HPDE6-E6E7 (cell line): ENCODE data around the gene PIEZO1.
A peak's percentile ranks its signal among the peaks of the same experiment; 100 is the strongest.
"Not testable (repeated sequence)": the region's sequence is repeated elsewhere in the genome, so short reads cannot be mapped to it uniquely, and the experiment has no call there.

Experiments
- DNase-seq: peaks from one replicate; pipeline ENCODE4 v3.0.0; 2011; ENCODE audit warnings: missing footprints; ENCODE audit errors: extremely low spot score

Gene PIEZO1, protein sequence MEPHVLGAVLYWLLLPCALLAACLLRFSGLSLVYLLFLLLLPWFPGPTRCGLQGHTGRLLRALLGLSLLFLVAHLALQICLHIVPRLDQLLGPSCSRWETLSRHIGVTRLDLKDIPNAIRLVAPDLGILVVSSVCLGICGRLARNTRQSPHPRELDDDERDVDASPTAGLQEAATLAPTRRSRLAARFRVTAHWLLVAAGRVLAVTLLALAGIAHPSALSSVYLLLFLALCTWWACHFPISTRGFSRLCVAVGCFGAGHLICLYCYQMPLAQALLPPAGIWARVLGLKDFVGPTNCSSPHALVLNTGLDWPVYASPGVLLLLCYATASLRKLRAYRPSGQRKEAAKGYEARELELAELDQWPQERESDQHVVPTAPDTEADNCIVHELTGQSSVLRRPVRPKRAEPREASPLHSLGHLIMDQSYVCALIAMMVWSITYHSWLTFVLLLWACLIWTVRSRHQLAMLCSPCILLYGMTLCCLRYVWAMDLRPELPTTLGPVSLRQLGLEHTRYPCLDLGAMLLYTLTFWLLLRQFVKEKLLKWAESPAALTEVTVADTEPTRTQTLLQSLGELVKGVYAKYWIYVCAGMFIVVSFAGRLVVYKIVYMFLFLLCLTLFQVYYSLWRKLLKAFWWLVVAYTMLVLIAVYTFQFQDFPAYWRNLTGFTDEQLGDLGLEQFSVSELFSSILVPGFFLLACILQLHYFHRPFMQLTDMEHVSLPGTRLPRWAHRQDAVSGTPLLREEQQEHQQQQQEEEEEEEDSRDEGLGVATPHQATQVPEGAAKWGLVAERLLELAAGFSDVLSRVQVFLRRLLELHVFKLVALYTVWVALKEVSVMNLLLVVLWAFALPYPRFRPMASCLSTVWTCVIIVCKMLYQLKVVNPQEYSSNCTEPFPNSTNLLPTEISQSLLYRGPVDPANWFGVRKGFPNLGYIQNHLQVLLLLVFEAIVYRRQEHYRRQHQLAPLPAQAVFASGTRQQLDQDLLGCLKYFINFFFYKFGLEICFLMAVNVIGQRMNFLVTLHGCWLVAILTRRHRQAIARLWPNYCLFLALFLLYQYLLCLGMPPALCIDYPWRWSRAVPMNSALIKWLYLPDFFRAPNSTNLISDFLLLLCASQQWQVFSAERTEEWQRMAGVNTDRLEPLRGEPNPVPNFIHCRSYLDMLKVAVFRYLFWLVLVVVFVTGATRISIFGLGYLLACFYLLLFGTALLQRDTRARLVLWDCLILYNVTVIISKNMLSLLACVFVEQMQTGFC (N-terminal part only)

DNA sequence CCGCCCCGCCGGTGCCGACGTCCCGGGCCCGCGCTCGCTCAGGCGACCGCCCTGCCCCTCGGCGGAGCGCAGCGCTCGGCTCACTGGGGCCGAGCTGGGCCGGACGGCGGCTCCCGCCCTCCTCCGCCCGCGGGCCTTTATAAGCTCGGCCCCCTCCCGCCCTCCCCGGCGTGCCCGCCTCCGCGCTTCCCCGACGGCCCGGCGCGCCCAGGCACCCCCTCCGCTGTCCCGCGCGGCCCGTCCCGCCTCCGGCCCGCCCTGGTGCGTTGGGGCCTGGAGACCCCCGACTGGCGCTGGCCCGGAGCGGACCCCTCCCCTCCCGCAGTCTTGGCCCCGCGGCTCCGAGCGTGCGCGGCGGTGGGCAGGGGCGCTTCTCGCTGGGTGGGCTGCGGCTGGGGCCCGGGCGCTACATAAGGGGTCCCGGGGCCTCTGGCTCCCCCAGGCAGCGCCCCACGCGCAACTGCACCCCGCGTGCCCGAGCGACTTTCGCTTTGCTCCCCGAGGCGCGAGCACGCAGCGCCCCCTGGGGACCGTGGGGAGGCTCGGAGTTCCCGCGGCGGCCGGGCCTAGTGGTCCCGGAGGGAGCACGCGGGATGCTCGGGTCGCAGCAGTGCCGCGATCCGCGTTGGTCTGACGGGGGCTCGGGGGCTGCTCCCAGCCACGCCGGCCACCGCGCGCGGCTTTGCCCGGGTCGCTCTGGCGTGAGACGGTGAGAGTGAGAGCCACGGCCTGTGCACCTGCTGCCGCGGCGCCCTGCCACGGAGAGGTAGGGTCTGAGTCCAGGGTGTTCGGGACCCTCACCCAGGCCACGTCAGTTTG, at the start of gene PIEZO1:
Gene PIEZO1, minus strand, starts transcription at position 115 of the 819 bp plus-strand sequence. CDS start 256 bp downstream, outside the sequence.
- DNase-seq, result no peak

DNA sequence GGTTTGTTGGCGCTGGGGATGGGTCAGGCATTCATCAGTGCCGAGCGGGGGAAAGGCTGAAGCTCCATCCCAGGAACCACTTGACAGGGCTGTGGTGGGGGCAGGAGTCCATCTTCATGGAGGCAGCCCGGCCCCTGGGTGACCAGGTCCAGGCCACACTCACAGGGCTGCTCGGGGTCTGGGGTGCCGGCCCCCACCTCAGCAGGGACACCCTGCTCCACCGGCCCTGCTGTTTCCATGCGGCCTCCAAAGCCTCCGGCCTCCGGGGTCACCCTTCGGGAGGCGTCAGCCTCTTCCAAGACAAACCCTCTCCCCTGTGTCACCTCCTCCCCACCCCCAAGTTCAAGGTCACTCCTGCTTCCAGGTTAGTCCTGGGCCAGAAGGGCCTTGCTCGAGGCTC, 49.6 kb upstream of the PIEZO1 start:
- no peak for DNase-seq

GRCh38 chr16:88833086-88833485, 48.1 kb upstream of the PIEZO1 start:
- no peak for DNase-seq

DNA sequence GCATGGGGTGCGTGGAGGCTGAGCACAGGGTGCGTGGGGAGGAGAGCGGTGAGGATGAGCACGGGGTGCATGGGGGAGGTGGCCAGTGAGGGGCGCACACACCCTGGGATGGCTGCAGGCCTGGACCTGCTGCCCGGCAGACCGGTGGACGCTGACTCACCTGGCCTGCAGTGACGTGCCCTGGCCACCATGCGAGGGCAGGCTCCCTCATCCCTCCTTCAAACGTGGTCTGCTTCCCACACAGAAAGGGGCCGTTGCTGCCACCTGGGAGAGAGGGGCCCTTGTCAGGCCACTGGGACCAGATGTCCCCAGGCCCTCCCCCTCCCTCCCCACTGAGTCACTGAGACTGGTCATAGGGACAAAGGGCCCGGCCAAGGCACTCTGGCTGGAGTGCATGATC, 46.8 kb upstream of the PIEZO1 start:
- peak; percentile 85 for DNase-seq

DNA sequence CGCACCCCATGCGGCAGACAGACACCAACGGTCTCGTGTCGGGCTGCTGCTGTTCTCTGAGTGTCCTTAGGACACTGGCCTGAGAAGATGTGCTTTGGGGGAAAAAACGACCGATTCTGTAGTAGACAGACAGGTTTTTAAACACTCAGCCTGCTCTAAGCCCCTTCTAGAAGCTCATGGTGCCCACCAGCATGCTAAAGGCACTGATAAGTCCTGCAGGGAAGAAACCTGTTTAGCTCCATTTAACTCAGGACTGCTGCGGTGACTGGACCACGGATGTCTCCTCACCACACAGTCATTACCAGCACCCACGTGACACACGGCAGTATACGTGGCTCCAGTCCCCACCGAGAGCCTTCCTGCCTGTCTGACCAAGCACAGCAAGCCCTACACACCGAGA, 45.8 kb upstream of the PIEZO1 start:
- DNase-seq, result no peak

DNA sequence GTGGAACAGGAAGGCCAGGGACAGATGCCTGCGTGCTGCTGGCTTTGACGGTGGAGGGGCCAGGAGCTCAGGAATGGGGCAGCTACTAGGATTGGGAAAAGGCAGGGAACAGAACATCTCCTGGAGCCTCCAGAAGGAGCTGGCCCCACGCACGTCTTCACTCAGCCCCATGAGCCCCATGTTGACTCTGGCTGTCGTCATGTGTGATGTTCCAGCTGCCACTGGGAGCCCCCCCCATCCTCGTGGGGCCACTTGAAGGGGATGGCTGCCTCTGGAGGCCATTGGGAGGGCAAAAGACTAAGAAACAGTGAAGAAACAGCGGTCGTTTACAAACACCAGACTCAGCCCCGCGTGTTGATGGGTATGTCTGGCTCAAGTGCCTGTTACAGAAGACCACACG, 45.2 kb upstream of the PIEZO1 start:
- DNase-seq, result no peak

DNA sequence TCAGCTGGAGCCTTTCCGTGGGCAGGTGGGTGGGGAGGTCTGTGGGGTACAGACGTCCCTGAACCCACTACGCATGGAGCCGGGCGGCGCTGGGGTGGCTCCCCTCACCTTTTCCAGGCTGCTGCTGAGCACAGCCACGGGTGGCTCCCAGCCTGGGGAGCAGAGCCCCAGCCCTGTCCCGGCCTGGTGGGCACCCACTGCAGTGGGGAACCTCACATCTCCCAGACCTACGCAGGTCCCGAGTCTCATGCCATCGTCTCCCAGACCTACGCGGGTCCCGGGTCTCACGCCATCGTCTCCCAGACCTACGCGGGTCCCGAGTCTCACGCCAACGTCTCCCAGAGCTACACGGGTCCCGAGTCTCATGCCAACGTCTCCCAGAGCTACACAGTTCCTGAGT, 43.7 kb upstream of the PIEZO1 start:
- no peak for DNase-seq

DNA sequence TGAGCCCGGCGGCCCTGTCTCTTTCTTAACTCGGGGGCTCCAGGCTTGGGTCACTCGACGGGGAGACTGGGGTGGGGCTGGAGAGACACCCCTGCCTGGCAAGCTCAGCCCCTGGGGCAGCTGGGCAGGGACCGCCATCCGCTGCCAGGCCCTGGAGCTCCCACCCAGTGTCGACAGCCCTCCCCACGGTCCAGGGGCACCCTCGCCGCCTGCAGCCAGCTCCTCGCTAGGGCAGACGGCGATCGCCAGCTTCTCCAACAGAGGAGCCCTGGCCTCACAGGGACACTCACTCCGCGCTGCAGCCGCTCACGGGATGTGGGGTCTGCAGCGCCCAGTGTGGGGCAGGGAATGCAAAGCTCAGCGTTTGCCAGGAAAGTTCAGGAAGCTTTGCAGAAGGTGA, 42.7 kb upstream of the PIEZO1 start:
- DNase-seq, result no peak

DNA sequence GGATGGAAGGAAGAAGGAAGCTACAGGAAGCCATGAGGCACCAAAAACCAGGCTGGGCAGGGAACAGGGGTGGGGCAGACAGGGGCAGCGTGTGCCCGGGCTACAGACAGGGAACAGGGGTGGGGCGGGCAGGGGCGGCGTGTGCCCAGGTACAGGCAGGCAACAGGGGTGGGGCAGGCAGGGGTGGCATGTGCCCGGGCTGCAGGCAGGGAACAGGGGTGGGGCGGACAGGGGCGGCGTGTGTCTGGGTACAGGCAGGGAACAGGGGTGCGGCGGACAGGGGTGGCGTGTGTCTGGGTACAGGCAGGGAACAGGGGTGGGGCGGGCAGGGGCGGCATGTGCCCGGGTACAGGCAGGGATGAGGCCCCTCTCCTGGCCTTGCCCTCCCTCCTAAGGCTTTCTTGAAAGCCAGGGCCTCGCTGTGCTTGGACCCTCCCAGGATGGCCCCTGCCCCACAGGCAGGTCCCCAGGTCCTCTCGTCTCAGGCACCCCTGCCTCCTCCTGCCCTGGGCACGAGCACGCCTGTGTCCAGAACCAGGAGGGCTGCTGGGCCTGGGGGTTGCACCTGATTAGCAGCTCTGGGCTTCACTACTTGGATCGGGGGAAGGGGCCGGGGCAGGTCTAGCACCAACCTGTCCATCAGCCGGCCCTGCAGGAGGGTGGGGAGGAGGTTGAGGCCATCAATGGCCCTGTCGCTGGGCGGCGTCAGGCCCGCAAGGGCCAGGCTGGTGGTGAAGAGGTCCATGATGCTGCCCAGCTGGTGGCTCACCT, 41.2 kb upstream of the PIEZO1 start:
- no peak for DNase-seq

GRCh38 chr16:88825146-88825545, 40.1 kb upstream of the PIEZO1 start:
- no peak for DNase-seq

DNA sequence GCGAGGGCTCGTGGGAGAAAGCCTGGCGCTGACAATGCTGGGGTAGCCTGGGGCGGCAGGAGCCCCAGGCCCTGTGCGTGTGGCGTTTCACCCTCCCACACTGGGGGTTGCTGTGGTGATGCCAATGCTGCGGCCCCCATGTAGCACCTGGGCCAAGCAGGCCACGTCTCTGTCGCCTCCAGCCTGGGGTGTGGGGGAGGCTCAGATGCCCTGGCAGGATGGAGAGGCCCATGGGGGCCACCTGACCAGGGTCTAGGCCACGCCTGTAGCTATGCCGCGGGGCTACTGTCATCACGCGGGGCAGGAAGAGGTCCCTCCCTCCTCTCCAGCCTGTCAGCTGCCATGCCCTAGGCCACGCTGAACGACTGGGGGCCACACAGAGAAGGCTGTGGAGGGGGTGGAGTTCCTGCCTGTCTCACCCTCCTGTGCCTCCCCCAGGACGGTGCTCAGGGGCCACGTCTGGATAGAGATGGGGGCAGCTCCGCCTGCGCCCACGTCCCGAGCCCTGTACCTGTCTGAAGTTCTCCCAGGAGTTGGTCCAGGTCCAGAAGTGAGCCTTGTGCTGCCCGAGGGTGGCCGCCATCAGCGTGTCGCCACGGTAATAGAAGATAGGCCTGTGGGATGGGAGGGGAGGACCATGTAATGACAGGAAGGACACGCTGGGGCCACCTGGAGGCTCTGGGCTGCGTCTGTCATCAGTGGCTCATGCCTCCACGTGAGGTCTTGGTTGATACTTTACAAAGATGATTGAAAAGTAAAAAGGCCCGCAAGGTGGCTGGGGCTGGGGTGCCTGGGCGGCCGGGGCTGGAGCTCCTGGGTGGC, 39.4 kb upstream of the PIEZO1 start:
- DNase-seq, result no peak

DNA sequence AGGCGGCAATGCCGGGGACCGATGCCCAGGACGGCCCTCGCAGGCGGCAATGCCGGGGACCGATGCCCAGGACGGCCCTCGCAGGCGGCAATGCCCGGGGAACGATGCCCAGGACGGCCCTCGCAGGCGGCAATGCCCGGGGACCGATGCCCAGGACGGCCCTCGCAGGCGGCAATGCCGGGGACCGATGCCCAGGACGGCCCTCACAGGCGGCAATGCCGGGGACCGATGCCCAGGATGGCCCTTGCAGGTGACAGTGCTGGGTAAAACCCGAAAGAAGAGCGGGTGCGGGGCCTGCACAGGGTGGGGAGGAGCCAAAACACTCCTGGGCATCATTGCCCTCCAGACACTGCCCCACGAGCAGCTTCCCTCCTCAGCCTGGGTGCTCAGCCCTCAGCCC, 38.6 kb upstream of the PIEZO1 start:
- DNase-seq, result not testable (repeated sequence)

DNA sequence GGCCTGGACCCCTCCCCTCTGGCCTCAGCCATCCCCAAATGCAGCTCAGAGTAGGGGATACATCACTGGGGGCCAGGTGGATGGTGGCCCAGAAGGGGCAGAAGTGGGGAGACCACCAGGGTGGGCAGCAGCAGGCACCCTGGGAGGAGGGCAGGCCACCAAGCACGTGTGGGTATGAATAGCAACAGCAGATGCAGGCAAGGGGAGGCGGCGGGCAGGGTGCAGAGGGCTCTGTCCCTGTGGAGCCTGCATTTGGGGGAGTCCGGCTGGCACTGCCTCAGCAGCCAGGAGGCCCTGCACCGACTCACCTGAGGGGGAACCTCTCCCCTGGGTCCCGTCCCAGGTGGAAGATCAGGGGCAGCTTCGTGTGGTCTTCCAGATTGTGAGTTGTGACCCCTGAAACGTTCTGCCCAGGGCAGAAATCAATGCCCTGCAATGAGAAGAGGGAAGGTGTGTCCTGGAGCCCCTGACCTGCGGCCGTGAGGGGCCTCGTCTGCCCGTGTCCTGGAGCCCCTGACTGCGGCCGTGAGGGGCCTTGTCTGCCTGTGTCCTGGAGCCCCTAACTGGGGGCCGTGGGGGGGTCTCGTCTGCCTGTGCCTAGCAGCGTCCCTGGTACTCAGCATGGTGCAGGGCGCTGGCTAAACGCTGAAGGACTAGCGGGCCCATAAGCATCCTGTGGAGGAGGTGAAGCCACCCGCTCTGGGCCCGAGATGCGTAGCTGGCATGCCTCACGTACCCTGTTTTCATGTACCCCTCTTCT, 37.4 kb upstream of the PIEZO1 start:
- no peak for DNase-seq

DNA sequence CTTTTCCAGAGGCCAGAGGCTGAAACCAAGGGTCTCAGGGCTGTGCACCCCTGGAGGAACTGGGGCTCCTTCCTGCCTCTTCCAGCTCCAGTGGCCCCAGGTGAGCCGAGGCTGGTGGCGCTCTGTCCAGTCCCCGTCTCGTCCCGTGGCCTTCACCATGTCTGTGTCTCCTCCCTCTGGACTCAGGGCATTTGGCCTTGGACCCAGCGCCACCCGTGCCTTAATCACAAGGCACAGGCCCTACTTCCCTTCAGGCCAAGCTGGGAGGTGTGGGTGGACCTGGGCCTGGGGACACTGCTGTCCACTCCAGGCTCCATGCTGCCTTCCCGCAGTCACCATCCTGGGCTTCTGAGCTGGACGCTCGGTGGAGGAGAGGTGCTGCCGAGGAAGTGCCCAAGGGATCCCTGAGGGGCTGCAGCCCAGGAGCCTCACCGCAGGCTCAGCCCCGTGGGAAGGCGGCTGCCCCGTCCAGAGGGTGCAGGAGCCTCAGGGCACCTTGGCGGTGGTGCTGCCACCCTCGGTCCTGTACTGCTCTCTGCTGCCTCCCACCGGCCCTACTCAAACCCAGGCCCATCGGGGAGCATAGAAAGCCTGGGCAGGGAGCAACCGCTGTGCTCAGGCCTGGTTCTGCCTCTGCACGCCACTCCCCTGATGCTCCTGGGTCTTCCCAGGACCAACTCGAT, 36.3 kb upstream of the PIEZO1 start:
- DNase-seq, result no peak

DNA sequence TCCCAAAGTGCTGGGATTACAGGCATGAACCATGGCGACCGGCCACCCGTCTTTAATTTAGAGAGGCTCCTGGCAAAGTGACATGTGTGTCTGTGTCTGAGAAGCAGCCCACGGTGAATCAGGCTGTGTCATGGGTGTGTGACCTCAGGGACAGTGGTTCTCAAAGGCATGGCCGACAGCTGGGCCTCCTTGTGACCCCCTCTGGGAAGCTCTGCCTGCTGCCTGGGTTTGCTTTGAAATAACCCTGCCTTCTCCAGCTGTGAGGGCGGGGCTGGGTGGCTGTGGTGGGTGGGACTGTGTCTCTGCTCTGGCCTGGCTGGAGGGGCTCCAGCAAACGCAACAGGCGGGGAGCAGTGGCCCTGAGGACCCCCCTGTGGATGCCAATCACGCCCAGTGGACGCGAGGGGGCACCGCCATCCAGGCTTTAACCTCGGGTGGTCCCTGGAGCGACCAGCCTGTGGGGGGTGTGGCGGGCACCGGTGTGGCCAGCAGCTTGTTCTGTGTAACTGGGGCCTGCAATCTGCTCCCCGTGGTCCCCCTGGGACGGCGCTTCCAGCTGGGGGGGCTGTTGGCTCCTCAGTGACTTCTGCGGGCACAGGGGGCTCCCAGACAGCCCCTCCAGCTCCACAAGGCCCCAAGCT, 35.5 kb upstream of the PIEZO1 start:
- no peak for DNase-seq

GRCh38 chr16:88819126-88819525, 34.1 kb upstream of the PIEZO1 start:
- no peak for DNase-seq

- DNase-seq, result no peak
Observed at GRCh38 chr16:88818575-88818874, 33.5 kb upstream of the PIEZO1 start.
